Heart left ventricle (tissue), 16 donors: ENCODE results near the gene DOK5. TPM values are rescaled to one million over a fixed set of nuclear protein-coding genes. Genes with fewer than 3 reads are reported as not detected.

Experiments used
- ATAC-seq, 4 donors: fragments of 200-7000 bp; cut with Tn5 transposase; one replicate each; pipeline ENCODE4 v1.9.1; 2020 to 2022; ENCODE audit warnings: moderate library complexity in 4 of 4, mild to moderate bottlenecking in 3 of 4, moderate number of reproducible peaks in 1 of 4
- DNase-seq, 5 donors: peaks; one replicate each; pipeline ENCODE4 v3.0.0-alpha.2; 2020
- H3K27ac ChIP-seq, 12 donors: fragments of 200-600 bp; sonication (generic) in 4 of 12; one replicate each; pipeline versions ENCODE4 v1.5.0 to v1.8.0; 2016 to 2022; ENCODE audit warnings: mild to moderate bottlenecking in 2 of 12
- H3K27me3 ChIP-seq, 9 donors: fragments of 200-600 bp; sonication (generic) in 2 of 9; one replicate each; pipeline versions ENCODE4 v1.5.1 to v1.8.0; 2016 to 2022; ENCODE audit warnings: mild to moderate bottlenecking in 3 of 9
- H3K36me3 ChIP-seq, 9 donors: fragments of 200-600 bp; sonication (generic) in 2 of 9; one replicate each; pipeline versions ENCODE4 v1.5.0 to v1.8.0; 2018 to 2022; ENCODE audit warnings: mild to moderate bottlenecking in 2 of 9
- H3K4me1 ChIP-seq, 12 donors: fragments of 200-600 bp; sonication (generic) in 4 of 12; one replicate each; pipeline versions ENCODE4 v1.5.0 to v1.8.0; 2016 to 2022; ENCODE audit warnings: mild to moderate bottlenecking in 3 of 12
- H3K4me3 ChIP-seq, 12 donors: fragments of 200-600 bp; sonication (generic) in 4 of 12; one replicate each; pipeline versions ENCODE4 v1.5.0 to v1.8.0; 2017 to 2022; ENCODE audit warnings: mild to moderate bottlenecking in 9 of 12, moderate library complexity in 4 of 12
- H3K9me3 ChIP-seq, 12 donors: fragments of 200-600 bp; sonication (generic) in 4 of 12; one replicate each; pipeline versions ENCODE4 v1.5.0 to v1.8.0; 2016 to 2022; ENCODE audit warnings: mild to moderate bottlenecking in 1 of 12
- POLR2A ChIP-seq, 2 donors: fragments of 450-650 bp; IDR thresholded peaks; one replicate each; pipeline ENCODE4 v1.6.1; 2017; ENCODE audit warnings: antibody characterized with exemption in 2 of 2, mild to moderate bottlenecking in 2 of 2, moderate library complexity in 2 of 2
- WGBS, 4 donors: extraction: QIAGEN DNeasy Blood & Tissue Kit in 2 of 4; methylation state at CpG; one replicate each; pipeline versions ENCODE4 v1.1.5 to v1.1.7; 2013 to 2018; 5-methylcytosine and 5-hydroxymethylcytosine counted together
- intact Hi-C, 10 donors: fragments of 100-400 bp; cut with DNase I; formaldehyde crosslinking; loops; one replicate each; pipeline versions ENCODE4 v1.11.1 to v1.14.2; 2022
- polyA plus RNA-seq, 2 donors: library from polyadenylated mRNA; stranded (reverse); fragments of 200-250 nt; gene quantifications; one replicate each; pipeline ENCODE4 v1.2.3, GENCODE V29; 2013
- total RNA-seq, 9 donors: library from RNA; depleted of rRNA in 2 of 9; stranded (reverse); fragments of >200 nt in 2 of 9; fragmentation: NEBNext Ultra II Directional in 3 of 9; extraction: Animal tissue kit (Norgen Biotek cat#: 25700) in 3 of 9; gene quantifications; one replicate each; pipeline versions ENCODE4 v1.1.0 to v1.2.4, GENCODE V29; 2016 to 2023
- TF ChIP-seq, protein P1 (sequence below), 12 donors: fragments of 200-600 bp; sonication (generic) in 4 of 12; IDR thresholded peaks; one replicate each; pipeline versions ENCODE4 v1.5.0 to v1.8.0; 2018 to 2022; ENCODE audit warnings: antibody characterized with exemption in 12 of 12, mild to moderate bottlenecking in 5 of 12
- donor health status: ischemic (EF 13 %, LVEDD 7.1; RV severe dilation, severe dysfunction).
- donor health status: healthy with polysubstance abuse.
- donor health status: DM: no; HTN: yes; CAD: no.
- donor health status: DM: no; HTN: no; CAD: no.
- donor health status: ischemic (EF 25% LVEDD 6.9; RV normal size, moderate dysfunction).
- donor health status: ischemic (EF 25% LVEDD 5.7; RV mildly dilated, moderate dysfunction).
- donor health status: healthy.
- donor health status: DM: yes; HTN: yes; CAD: no.
- donor health status: ischemic (EF 35%, LVEDD 5.7; RV mildly dilated, moderate dysfunction).
- donor health status: nonischemic (EF 11% LVEDD 7.7; RV severe dilation, severe dysfunction).
- donor health status: DM: yes; HTN: yes; CAD: no.
- donor health status: PGD.
- donor health status: ischemic (EF 29% LVEDD 5.4; RV normal size, mild dysfunction).
- donor health status: nonischemic (EF 23%, LVEDD 6.1; RV moderate dilation, normal function).

Gene DOK5
- total and polyA plus RNA-seq, 11 donors = 3.4 to 23.5 (median 6.4) TPM

DNA sequence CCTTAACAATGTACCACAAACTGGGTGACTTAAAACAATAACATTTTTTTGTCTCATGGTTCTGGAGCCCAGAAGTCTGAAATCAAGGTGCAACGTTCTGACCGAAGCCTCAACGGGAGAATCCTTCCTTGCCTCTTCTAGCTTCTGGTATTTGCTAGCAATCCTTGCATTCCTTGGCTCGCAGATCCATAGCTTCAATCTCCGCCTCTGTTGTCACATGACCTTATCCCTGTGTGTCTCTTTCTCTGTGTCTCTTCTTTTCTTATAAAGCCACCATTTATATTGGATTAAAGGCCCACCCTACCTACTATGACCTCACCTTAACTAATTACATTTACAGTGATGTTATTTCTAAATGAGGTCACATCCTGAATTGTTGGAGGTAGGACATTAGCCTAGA is 37.2 kb upstream of the DOK5 start:
- DNase-seq (no peak), ATAC-seq (no peak)
- 76 to 82% (median 80%) methylated on average over 5 of the region's 5 CpGs for WGBS, 4 donors
- Histone ChIP-seq H3K4me1 (no peaks in the 10 kb centered on the region), H3K9me3 (no peaks in the 10 kb centered on the region), H3K36me3 (no peaks in the 10 kb centered on the region), H3K4me3 (no peak overlapping the region), H3K27me3 (no peaks in the 10 kb centered on the region), H3K27ac (no peak overlapping the region)
- intact Hi-C loops = no loop called here
- TF ChIP-seq POLR2A (IDR thresholded peaks at IDR 0.05) = no peak
- TF ChIP-seq, protein P1, sequence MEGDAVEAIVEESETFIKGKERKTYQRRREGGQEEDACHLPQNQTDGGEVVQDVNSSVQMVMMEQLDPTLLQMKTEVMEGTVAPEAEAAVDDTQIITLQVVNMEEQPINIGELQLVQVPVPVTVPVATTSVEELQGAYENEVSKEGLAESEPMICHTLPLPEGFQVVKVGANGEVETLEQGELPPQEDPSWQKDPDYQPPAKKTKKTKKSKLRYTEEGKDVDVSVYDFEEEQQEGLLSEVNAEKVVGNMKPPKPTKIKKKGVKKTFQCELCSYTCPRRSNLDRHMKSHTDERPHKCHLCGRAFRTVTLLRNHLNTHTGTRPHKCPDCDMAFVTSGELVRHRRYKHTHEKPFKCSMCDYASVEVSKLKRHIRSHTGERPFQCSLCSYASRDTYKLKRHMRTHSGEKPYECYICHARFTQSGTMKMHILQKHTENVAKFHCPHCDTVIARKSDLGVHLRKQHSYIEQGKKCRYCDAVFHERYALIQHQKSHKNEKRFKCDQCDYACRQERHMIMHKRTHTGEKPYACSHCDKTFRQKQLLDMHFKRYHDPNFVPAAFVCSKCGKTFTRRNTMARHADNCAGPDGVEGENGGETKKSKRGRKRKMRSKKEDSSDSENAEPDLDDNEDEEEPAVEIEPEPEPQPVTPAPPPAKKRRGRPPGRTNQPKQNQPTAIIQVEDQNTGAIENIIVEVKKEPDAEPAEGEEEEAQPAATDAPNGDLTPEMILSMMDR (IDR thresholded peaks at IDR 0.05) = no peak

DNA sequence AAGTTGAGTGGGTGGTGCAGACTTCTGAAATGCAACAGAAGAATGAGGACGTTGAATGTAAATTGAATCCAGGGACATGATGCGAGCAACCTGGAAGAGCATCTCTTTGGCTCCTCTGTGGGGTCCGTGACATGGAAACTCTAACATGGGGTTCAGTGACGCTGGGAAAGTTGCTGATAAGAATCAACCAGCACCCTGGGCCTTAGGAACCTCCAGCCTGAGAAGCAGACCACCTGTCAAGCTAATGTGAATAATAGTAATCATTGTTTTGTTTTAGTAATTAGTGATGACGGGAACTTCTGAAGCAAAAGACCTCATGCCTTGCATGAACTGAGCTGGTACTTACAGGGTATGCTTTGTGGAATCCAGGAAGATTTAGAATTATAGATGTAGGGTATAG is 25.2 kb upstream of the DOK5 start:
- no peak overlapping the region for H3K27ac ChIP-seq
- H3K9me3 ChIP-seq = no peaks in the 10 kb centered on the region
- TF ChIP-seq, protein P1 (IDR thresholded peaks at IDR 0.05) = no peak
- TF ChIP-seq POLR2A (IDR thresholded peaks at IDR 0.05) = no peak
- no peak overlapping the region for H3K4me3 ChIP-seq
- no peaks in the 10 kb centered on the region for H3K27me3 ChIP-seq
- WGBS, 4 donors = 72 to 79% (median 75%) methylated on average over 5 of the region's 5 CpGs
- no peaks in the 10 kb centered on the region for H3K4me1 ChIP-seq
- ATAC-seq (no peak), DNase-seq (no peak)
- intact Hi-C loops = no loop called here
- no peaks in the 10 kb centered on the region for H3K36me3 ChIP-seq

DNA sequence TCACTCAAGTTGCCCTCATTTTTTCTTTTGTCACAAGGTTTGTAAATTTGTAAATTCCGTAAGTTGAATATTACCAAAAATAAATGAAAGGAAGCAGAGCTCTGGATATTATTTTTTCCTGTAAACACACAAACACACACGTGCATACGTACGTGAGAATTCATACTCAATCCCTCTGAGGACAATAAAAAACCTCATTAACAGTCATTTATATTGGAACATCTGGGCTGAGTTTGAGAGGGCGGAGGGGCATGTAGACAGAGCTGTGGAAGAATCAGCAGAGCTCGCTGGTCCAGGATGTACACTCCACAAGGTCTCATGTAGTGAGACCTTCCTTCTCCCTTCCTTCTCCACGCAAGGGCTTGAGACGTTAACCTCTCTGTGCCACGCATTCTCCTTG is 24.2 kb upstream of the DOK5 start:
- DNase-seq (no peak), ATAC-seq (no peak)
- intact Hi-C loops = no loop called here
- 86 to 93% (median 90%) methylated on average over 9 of the region's 9 CpGs for WGBS, 4 donors
- Histone ChIP-seq H3K36me3 (no peaks in the 10 kb centered on the region), H3K4me1 (no peaks in the 10 kb centered on the region), H3K4me3 (no peak overlapping the region), H3K27ac (no peak overlapping the region), H3K27me3 (no peaks in the 10 kb centered on the region), H3K9me3 (no peaks in the 10 kb centered on the region)
- no peak for TF ChIP-seq POLR2A (IDR thresholded peaks at IDR 0.05)
- TF ChIP-seq, protein P1 (IDR thresholded peaks at IDR 0.05) = no peak

DNA sequence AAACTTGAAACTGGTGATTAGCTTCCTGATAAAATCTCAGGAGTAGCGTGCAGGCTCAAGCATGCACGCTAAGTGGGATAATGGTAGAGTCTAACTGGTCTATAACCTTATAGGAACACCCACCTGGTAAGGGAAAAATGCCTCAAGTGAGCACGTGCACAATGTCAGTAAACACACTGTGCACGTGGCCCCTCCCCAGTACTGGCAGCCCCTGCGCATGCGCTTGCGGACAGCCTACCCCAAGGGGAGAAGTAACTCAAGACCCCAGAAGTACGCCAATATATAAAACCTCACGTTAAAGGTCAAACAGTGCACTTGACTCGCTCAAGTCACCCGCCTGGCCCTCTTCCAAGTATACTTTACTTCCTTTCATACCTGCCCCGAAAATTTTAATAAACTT is 23.1 kb upstream of the DOK5 start:
- Histone ChIP-seq H3K27ac (no peak overlapping the region), H3K27me3 (no peaks in the 10 kb centered on the region), H3K36me3 (no peaks in the 10 kb centered on the region), H3K9me3 (no peaks in the 10 kb centered on the region), H3K4me3 (no peak overlapping the region), H3K4me1 (no peaks in the 10 kb centered on the region)
- no peak for ATAC-seq
- no peak for DNase-seq
- intact Hi-C loops = no loop called here
- TF ChIP-seq POLR2A (IDR thresholded peaks at IDR 0.05) = no peak
- TF ChIP-seq, protein P1 (IDR thresholded peaks at IDR 0.05) = no peak
- 89 to 92% (median 90%) methylated on average over 12 of the region's 12 CpGs for WGBS, 4 donors
